Activated naive CD4-positive, alpha-beta T cell treated with anti-CD3 and anti-CD28 coated beads, Interleukin-2, amount 50 U/mL, for 72 hours (primary cell): ENCODE measurements around the gene RTTN. TPM values are rescaled to one million over a fixed set of nuclear protein-coding genes. Genes with fewer than 3 reads are reported as not detected.
"Not testable (repeated sequence)": the region's sequence is repeated elsewhere in the genome, so short reads cannot be mapped to it uniquely, and the experiment has no call there.

Experiments used
- ATAC-seq, 2 donors: fragments of 150-1000 bp; cut with Tn5 transposase; 2 replicates each; pipeline ENCODE4 v1.10.0; 2021; ENCODE audit warnings: mild to moderate bottlenecking in 2 of 2, moderate library complexity in 2 of 2
- DNase-seq, 2 donors: peaks; one replicate each; pipeline ENCODE4 v3.0.0; 2021 to 2022; ENCODE audit warnings: low spot score in 2 of 2
- H3K27ac Mint-ChIP-seq, 2 donors: one replicate each; pipeline ENCODE4 v1.8.0; 2022; ENCODE audit warnings: mild to moderate bottlenecking in 2 of 2, mixed read lengths in 2 of 2
- H3K36me3 Mint-ChIP-seq, 2 donors: one replicate each; pipeline ENCODE4 v1.8.0; 2022; ENCODE audit warnings: mixed read lengths in 2 of 2
- H3K9me3 Mint-ChIP-seq, 2 donors: one replicate each; pipeline ENCODE4 v1.8.0; 2022; ENCODE audit warnings: mixed read lengths in 2 of 2
- total RNA-seq, 2 donors: library from RNA; stranded (reverse); gene quantifications; one replicate each; pipeline ENCODE4 v1.2.3, GENCODE V29; 2022

The RTTN gene
- total RNA-seq: 10 to 100 TPM; 35.2 to 48.6 TPM

DNA sequence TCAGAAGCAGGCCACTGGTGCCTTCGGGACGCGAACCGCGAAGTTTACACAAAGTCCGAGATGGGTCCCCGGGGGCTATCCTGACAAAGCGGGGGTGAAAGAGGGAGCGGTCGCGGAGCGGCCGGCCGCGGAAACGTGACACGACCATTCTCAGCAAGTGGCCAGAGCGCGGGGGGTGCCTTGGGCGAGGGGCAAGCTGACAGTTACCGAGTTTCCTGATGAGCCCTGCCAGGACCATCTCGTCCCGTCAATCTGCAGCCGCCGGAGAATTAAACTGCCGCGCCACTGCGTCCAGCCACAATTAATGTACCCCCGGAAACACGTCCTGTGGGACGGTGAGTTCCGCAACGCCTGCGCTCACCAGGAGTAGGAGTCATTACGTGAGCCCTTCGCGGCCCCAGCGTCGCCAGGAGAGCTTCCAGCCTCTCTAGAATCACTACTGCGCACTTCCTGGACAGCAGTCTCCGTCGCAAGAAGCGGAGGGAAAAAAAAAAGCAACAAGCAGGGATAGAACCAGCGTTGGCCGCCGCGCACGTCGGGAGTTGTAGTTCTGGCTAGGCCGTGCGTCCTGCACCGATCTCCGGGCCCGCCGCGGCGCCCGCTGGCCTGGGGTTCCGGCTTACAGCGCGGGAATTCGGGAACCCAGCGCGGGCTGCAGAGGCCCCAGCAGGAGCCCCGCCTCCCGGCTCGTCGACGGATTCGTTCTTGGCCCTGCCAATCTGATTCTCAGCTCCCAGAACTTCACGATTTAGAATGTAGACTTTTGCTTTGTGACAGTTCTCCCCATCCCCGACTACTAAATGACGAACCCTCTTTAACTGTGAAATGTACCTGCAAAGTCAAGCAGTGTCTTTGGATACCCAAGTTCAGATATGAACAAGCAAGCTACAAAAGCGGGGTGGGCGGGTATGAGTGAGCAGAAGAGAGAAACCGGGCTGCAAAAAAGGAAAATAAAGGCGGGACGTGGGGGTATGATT lies at the start of gene RTTN:
Gene RTTN (minus strand): TSS at position 267 of the 977 bp plus-strand sequence. CDS start 29 bp downstream, at position 238.
- Mint-ChIP-seq H3K27ac (peak within 1 kb of the TSS; percentile 98 to 99), H3K36me3 (peaks cover 0 to 21% of the 10 kb centered on the region in 2 donors), H3K9me3 (no peaks in the 10 kb centered on the region)
- peak; percentile 93 to 95 for ATAC-seq
- peak; percentile 89 to 91 for DNase-seq

GRCh38 chr18:70250781-70251180 lies 45.3 kb upstream of the RTTN start:
- no peak for DNase-seq
- no peaks in the 10 kb centered on the region for H3K36me3 Mint-ChIP-seq
- H3K9me3 Mint-ChIP-seq: no peaks in the 10 kb centered on the region
- ATAC-seq: no peak
- H3K27ac Mint-ChIP-seq: no peak overlapping the region

- not testable (repeated sequence) for H3K9me3 Mint-ChIP-seq, ATAC-seq
Measured at GRCh38 chr18:70249861-70250260, 44.4 kb upstream of the RTTN start.

DNA sequence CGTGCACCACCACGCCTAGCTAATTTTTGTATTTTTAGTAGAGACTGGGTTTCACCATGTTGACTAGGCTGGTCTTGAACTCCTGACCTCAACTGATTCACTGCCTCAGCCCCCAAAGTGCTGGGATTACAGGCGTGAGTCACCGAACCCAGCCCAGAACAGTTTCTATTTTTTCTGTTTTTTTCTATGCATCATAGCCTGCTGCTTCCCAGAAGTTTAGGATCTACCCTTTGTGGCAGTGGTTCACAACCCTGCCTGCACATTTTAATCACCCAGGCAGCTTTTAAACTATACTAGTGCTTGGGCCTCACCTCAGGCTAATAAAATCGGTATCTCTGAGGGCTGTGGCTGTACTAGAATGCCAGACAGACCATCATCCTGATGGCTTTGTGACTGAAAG lies 43.6 kb upstream of the RTTN start:
- DNase-seq: no peak
- Mint-ChIP-seq H3K9me3 (no peaks in the 10 kb centered on the region), H3K27ac (no peak overlapping the region), H3K36me3 (no peaks in the 10 kb centered on the region)
- no peak for ATAC-seq

More at GRCh38 chr18:70249861-70250260, 44.4 kb upstream of the RTTN start:
- H3K27ac Mint-ChIP-seq, DNase-seq, H3K36me3 Mint-ChIP-seq: not testable (repeated sequence)

DNA sequence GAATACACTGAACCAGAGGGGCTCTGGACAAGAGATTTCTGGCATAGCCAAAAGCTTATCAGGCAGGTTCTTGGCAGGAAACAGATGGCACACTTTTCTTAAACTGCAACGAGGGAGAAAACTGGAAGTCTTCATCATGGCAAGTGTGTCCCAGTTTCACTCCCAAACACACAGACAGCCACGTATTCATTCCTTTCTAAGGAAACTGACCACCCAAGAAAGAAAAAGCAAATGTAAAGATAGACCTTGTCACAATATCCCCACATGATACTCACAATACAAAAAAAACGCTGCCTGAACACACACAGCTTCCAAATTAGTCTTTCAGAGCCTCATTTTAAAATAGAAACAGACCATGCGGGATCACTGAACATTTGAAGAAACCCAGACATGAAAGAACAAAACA lies 40.6 kb upstream of the RTTN start:
- no peaks in the 10 kb centered on the region for H3K36me3 Mint-ChIP-seq
- DNase-seq (no peak), ATAC-seq (no peak)
- no peaks in the 10 kb centered on the region for H3K9me3 Mint-ChIP-seq
- no peak overlapping the region for H3K27ac Mint-ChIP-seq

- H3K9me3 Mint-ChIP-seq: no peaks in the 10 kb centered on the region
- H3K36me3 Mint-ChIP-seq: no peaks in the 10 kb centered on the region
- ATAC-seq (no peak), DNase-seq (no peak)
- no peak overlapping the region for H3K27ac Mint-ChIP-seq
Measured at GRCh38 chr18:70243131-70243929, 37.8 kb upstream of the RTTN start.

DNA sequence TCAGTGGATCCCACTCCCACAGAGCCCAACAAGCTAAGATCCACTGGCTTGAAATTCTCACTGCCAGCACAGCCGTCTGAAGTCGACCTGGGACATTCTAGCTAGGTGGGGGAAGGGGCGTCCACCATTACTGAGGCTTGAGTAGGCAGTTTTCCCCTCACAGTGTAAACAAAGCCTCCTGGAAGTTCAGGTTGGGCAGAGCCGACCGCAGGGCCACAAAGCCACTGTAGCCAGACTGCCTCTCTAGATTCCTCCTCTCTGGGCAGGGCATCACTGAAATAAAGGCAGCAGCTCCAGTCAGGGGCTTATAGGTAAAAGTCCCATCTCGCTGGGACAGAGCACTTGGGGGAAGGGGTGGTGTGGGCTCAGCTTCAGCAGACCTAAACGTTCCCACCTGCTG lies 31.4 kb upstream of the RTTN start:
- not testable (repeated sequence) for H3K9me3 Mint-ChIP-seq, DNase-seq, H3K36me3 Mint-ChIP-seq, ATAC-seq, H3K27ac Mint-ChIP-seq

DNA sequence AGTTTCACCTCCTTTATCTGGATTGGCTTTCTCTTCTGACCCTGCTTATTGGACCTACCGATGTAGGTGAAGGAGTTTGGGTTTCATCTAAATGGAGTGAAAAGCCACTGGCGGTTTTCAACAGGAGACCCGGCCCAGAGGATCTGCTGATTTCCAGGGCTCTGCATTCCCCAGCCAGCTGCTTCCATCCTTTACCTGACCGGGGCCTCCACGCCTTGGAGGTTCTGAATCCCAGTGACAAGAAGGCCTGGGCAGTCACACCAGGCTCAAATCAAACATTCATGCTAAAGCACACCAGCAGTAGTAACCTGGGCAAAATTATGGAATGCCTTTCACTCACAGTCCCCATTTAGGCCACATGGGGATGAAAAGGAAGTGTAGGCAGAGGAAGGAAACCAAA lies 30.0 kb upstream of the RTTN start:
- ATAC-seq (no peak), DNase-seq (no peak)
- H3K36me3 Mint-ChIP-seq: no peaks in the 10 kb centered on the region
- H3K9me3 Mint-ChIP-seq: peaks cover 0 to 4% of the 10 kb centered on the region in 2 donors
- H3K27ac Mint-ChIP-seq: no peak overlapping the region

DNA sequence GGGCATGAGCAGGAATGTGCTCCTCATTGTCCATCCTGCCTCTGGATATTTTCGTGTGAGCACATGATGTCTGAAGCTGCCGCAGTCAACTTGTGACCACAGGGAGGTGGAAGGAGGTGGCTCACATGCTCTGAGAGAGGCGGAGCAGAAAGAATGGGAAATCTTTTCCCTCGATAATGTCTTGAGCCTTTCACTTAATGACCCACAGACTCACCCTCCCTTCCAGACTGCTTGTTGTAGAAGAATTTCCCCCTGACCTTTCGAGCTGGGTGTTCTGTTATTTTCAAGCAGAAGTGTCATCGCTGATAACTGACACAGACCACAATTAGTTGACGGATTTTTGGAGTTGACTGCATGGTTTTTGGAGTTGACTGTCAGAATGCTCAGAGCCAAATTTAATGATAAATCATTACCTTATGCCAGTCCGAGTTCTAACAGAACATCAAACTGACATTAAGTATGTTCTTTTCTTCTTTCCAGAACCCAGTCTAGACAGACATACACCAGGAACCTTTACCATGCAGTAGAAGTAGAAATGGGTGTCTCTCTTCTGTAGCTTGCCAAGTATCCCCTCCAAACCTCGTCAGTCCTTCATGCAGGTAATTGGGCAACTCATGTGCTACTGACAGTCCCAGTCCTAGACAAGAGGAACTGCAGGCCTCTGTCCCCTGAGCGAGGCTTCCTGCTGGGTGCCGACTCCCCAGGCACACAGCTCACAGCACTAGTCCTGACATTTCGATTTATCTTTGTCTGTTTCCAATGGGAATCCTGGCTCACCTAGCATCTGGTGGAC lies 29.4 kb upstream of the RTTN start:
- Mint-ChIP-seq H3K27ac (no peak overlapping the region), H3K36me3 (no peaks in the 10 kb centered on the region), H3K9me3 (peaks cover 0 to 4% of the 10 kb centered on the region in 2 donors)
- DNase-seq (no peak), ATAC-seq (no peak)

DNA sequence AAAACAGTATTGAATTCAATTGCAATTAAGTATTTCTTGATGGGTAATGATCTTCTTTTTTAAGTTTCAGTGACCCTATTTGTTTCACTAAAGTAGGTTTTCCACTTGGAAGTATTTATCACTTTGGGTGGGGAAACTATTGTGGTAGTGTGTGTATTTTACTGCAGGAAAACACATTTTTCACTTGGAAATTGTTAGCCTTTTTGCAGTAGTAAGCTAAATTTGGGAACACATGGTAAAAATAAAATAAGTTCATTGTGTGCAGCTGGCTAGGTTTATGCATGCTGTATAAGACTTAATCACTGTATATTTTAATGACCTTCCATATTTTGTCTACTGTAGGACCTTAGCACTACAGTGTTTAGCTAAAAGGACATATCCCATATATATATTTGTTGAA lies 28.5 kb upstream of the RTTN start:
- Mint-ChIP-seq H3K36me3 (no peaks in the 10 kb centered on the region), H3K27ac (no peak overlapping the region), H3K9me3 (peaks cover 0 to 5% of the 10 kb centered on the region in 2 donors)
- ATAC-seq (no peak), DNase-seq (no peak)

- Mint-ChIP-seq H3K36me3 (peaks cover 7 to 10% of the 10 kb centered on the region in 2 donors), H3K9me3 (peaks cover 8 to 13% of the 10 kb centered on the region in 2 donors), H3K27ac (no peak overlapping the region)
- no peak for DNase-seq
- ATAC-seq: no peak
Measured at GRCh38 chr18:70232261-70232660, 26.8 kb upstream of the RTTN start.

DNA sequence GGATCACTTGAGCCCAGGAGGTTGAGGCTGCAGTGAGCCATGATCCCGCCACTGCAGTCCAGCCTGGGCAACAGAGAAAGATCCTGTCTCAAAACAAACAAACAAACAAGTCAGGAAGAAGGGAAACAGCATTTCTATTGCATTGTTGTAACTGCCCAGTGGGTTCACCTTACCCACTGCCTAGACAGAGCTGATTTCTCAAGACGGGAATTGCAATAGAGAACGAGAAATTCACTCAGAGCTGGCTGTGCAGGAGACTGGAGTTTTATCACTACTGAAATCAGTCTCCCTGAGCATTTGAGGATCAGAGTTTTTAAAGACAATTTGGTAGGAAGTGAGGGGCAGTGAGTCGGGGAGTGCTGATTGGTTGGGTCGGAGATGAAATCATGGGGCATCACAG lies 24.2 kb upstream of the RTTN start:
- H3K27ac Mint-ChIP-seq: no peak overlapping the region
- no peak for ATAC-seq
- peaks cover 7 to 14% of the 10 kb centered on the region in 2 donors for H3K36me3 Mint-ChIP-seq

GRCh38 chr18:70228536-70228935 lies 23.0 kb upstream of the RTTN start:
- peaks cover 12 to 16% of the 10 kb centered on the region in 2 donors for H3K9me3 Mint-ChIP-seq
- H3K36me3 Mint-ChIP-seq: peaks cover 7 to 14% of the 10 kb centered on the region in 2 donors
- no peak for ATAC-seq
- no peak for DNase-seq
- H3K27ac Mint-ChIP-seq: no peak overlapping the region

More for the DNA sequence above, 24.2 kb upstream of the RTTN start:
- no peak for DNase-seq
- peaks cover 12 to 16% of the 10 kb centered on the region in 2 donors for H3K9me3 Mint-ChIP-seq

GRCh38 chr18:70227438-70227837 lies 22.0 kb upstream of the RTTN start:
- peaks cover 7 to 14% of the 10 kb centered on the region in 2 donors for H3K36me3 Mint-ChIP-seq
- ATAC-seq (no peak), DNase-seq (no peak)
- no peak overlapping the region for H3K27ac Mint-ChIP-seq
- H3K9me3 Mint-ChIP-seq: peaks cover 12 to 16% of the 10 kb centered on the region in 2 donors

- Mint-ChIP-seq H3K36me3 (peaks cover 0 to under 1% of the 10 kb centered on the region in 2 donors), H3K27ac (no peak overlapping the region), H3K9me3 (peaks cover 0 to under 1% of the 10 kb centered on the region in 2 donors)
- no peak for DNase-seq
- no peak for ATAC-seq
Measured at GRCh38 chr18:70221915-70222278, 16.4 kb upstream of the RTTN start.

DNA sequence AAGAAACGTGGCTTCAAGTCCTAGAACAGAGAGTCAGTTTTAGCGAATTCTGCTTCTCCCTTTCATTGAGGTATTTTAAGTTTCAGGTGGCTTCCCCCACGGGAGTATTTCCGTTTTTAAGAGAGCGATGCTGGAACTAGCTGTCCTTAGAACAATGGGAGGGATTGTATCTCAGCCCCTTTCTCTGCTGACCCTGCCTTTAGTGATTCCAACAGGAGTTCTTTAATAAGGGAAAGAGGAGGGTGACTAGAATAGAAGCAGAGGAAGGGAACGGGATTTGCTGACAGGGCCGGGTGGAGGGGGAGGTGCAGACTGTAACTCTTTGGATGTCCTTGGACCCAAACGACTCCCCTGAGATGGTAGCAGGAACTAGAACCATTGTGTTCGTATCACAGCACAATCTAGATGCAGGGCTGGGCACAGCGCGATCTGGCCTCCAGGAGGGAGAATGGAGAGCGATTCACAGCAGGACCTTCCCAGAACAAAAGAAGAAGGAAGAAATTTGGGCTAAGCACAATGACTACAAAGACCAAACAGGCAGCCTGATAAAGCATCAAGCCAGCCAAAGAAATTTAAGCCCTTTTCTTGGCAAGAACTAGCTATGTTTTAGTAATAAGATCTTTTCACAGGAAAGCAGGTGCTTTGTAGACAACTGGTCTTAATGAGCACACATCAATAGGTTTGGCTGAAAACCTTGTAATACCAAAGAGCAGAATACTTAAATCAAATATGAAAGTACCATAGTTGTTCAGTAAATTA lies 15.8 kb upstream of the RTTN start:
- H3K27ac Mint-ChIP-seq: no peak overlapping the region
- DNase-seq (no peak), ATAC-seq (no peak)
- no peaks in the 10 kb centered on the region for H3K36me3 Mint-ChIP-seq
- no peaks in the 10 kb centered on the region for H3K9me3 Mint-ChIP-seq
